Endometrial microvascular endothelial cells (primary cell): ENCODE data around the gene TRAPPC1. TPM values are rescaled to one million over a fixed set of nuclear protein-coding genes. Genes with fewer than 3 reads are reported as not detected.

ENCODE experiments used
- in situ Hi-C: cut with HindIII; loops from 2 replicates; pipeline ENCODE4 v1.10.0; 2017; ENCODE audit warnings: low sequenced_read_pairs, low pct_unique_long_range_greater_than_20kb; ENCODE audit errors: inconsistent ontology term
- total RNA-seq: library from RNA; depleted of rRNA; stranded (reverse); fragments of >200 nt; gene quantifications from one replicate; pipeline ENCODE4 v1.2.3, GENCODE V29; 2015; ENCODE audit errors: inconsistent ontology term

TRAPPC1 gene
- total RNA-seq, 1 donor from 2014 or later: 76.8 TPM

- in situ Hi-C loops: no loop called here
These were observed 47.0 kb downstream of the TRAPPC1 start for GRCh38 chr17:7884581-7885366.

DNA sequence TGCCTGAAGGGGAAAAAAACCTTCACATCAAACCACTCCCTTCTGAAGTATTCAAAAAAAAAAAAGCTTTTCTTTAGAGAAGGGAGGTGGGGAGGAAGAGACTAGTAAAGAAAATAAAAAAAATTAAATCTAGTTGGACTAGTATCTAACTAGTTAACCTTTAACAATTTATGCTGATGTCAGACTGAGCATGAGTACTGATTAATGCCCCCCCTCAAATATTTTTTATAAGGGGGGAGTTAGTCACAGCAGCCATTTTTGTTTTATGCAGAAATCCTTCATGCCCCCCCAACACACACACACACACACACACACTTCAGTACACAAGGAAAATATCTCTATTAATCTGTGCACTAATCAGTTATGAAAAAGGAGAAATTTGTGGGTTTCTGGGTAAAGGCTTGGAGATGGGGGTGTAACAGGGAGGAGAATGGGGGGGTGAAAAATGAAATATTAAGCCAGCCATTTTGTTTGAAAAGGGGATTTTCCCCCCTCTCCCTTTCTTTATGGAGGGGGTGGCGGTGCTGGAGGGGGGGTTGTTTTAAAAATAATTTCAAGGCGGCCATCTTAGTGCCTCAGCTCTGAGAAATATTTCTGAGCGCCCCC is 47.9 kb downstream of the TRAPPC1 start:
- in situ Hi-C loops: no loop called here

- in situ Hi-C loops: no loop called here
These were observed 49.1 kb downstream of the TRAPPC1 start for GRCh38 chr17:7882629-7883028.

GRCh38 chr17:7882068-7882467 is 49.7 kb downstream of the TRAPPC1 start:
- in situ Hi-C loops: no loop called here

- in situ Hi-C loops: no loop called here
These were observed 50.3 kb downstream of the TRAPPC1 start for GRCh38 chr17:7881276-7882054.

Other genes starting within 250 kb of the TRAPPC1 start
- gene TP53, start 244.5 kb downstream of the TRAPPC1 start, total RNA-seq: 57.6 TPM
- 24.4 TPM for gene WRAP53, start 243.5 kb downstream of the TRAPPC1 start, total RNA-seq
- not detected for gene EFNB3, start 226.7 kb downstream of the TRAPPC1 start, total RNA-seq
- 1.1 TPM for gene DNAH2, start 214.2 kb downstream of the TRAPPC1 start, total RNA-seq
- gene KDM6B, start 97.7 kb downstream of the TRAPPC1 start, total RNA-seq: 1.3 TPM
- 148 TPM for gene TMEM88, start 76.9 kb downstream of the TRAPPC1 start, total RNA-seq
- gene NAA38, start 74.4 kb downstream of the TRAPPC1 start, total RNA-seq: 52.5 TPM
- 7.6 TPM for gene CYB5D1, start 73.9 kb downstream of the TRAPPC1 start, total RNA-seq
- 46.3 TPM for gene CHD3, start 43.2 kb downstream of the TRAPPC1 start, total RNA-seq
- not detected for gene RNF227, start 15.7 kb downstream of the TRAPPC1 start, total RNA-seq
- 3.7 TPM for gene KCNAB3, start 2.1 kb downstream of the TRAPPC1 start, total RNA-seq
- 39.1 TPM for gene CNTROB, start 260 bp upstream of the TRAPPC1 start, total RNA-seq
- gene GUCY2D, start 70.7 kb upstream of the TRAPPC1 start, total RNA-seq: not detected
- gene ALOX15B, start 107.1 kb upstream of the TRAPPC1 start, total RNA-seq: not detected
- not detected for gene ALOX12B, start 155.8 kb upstream of the TRAPPC1 start, total RNA-seq
- 0.19 TPM for gene ALOXE3, start 186.6 kb upstream of the TRAPPC1 start, total RNA-seq
- gene HES7, start 192.2 kb upstream of the TRAPPC1 start, total RNA-seq: not detected
- 20.4 TPM for gene PER1, start 220.5 kb upstream of the TRAPPC1 start, total RNA-seq
- 5.3 TPM for gene VAMP2, start 231.0 kb upstream of the TRAPPC1 start, total RNA-seq
- 34.0 TPM for gene TMEM107, start 244.4 kb upstream of the TRAPPC1 start, total RNA-seq